ENCODE data around the gene C11orf54.
"Not testable (repeated sequence)": the region's sequence is repeated elsewhere in the genome, so short reads cannot be mapped to it uniquely, and the experiment has no call there.

C11orf54 gene

DNA sequence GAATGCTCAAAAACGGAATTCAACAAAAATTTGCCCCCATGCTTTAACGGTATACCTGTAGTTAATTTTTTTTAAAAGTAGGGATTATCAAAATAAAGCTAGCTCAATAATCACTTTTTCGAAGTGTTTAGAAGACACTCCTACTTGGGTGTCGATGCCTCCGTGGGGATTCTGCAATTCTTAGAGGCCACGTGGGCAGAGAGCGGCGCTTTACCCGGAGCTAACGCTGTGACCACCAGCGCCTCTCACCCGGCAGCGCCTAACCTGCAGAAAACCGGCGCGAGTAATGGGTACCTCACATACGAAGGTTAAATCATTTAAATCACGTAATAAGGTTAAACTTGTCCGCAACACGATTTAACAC is 760 bp upstream of the C11orf54 start:
- CTCF ChIA-PET: interaction anchor here (0.6 kb wide), 1 partner anchor 165 kb away, joined by 6 read pairs; no protein-coding TSS in a partner anchor
- POLR2A ChIA-PET: interaction anchor here (0.9 to 6.9 kb wide), 12 partner anchors 10 to 93 kb away, joined by 3 to 119 read pairs (median 7); partner anchors contain the start of genes CEP295 and MED17
- peak; percentile 33 for DNase-seq (ENCODE audit: extremely low spot score)
- TF ChIP-seq ELF4 (IDR thresholded peaks at IDR 0.05) (no peak), L3MBTL2 (conservative IDR thresholded peaks at IDR 0.05) (peak; percentile 58), BHLHE40 (IDR thresholded peaks at IDR 0.05; ENCODE audit: borderline replicate concordance) (no peak)

DNA sequence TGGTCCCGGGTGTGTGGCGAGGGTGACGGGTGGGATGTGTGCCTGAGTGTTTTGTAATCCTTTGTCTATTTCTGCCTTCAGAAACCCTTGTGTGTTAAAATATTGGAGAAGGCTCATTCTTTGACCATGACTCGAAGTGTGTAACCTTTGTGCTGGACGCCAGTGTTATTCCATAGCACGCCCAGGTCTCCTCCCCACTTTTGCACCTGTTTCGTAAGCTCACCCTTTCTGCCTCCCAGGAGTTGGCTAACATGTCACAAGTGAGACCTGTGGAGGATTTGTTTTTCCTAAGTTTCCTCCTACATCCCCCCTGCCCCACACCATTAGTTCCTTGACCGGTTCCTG is 382 bp downstream of the C11orf54 start:
- ChIA-PET POLR2A (interaction anchor here (0.8 to 6.9 kb wide), 18 partner anchors 9 to 899 kb away, joined by 3 to 119 read pairs (median 5); partner anchors contain the start of genes CEP295 and MED17), CTCF (no interaction called here)
- TF ChIP-seq FOXK2 (IDR thresholded peaks at IDR 0.05) (no peak), SUZ12 (IDR thresholded peaks at IDR 0.05) (no peak)
- TF ChIP-seq, protein P1, sequence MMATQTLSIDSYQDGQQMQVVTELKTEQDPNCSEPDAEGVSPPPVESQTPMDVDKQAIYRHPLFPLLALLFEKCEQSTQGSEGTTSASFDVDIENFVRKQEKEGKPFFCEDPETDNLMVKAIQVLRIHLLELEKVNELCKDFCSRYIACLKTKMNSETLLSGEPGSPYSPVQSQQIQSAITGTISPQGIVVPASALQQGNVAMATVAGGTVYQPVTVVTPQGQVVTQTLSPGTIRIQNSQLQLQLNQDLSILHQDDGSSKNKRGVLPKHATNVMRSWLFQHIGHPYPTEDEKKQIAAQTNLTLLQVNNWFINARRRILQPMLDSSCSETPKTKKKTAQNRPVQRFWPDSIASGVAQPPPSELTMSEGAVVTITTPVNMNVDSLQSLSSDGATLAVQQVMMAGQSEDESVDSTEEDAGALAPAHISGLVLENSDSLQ (IDR thresholded peaks at IDR 0.05): no peak
- peak; percentile 28 for DNase-seq (ENCODE audit: extremely low spot score)

DNA sequence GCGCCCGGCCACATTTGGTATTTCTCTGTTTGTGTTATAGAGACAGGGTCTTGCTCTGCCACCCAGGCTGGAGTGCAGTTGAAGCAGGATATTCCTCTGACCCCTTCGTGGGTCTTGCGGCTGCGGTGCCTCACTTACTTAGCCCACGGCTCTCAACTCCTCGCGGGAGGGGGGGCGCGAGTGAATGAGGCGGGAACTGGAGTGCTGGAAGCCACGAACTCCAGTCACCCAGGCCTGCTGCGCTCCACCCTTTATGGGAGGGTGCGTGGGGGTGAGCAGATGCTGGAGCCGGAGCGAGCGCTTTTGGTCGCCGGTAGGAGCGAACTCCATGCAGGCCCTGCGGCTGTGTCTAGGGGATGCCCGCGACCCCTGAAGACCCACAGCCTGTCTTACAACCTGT is 1.8 kb downstream of the C11orf54 start:
- DNase-seq (ENCODE audit: extremely low spot score): peak; percentile 20
- no peak for TF ChIP-seq ELF4 (IDR thresholded peaks at IDR 0.05)
- 0 out of 2 replicates have a peak, but pooled peaks have one; percentile 12 for TF ChIP-seq L3MBTL2 (conservative IDR thresholded peaks at IDR 0.05)
- ChIA-PET POLR2A (interaction anchor here (2.8 to 6.9 kb wide), 2 partner anchors 8 to 41 kb away, joined by 14 to 119 read pairs; partner anchors contain the start of gene MED17), CTCF (no interaction called here)

DNA sequence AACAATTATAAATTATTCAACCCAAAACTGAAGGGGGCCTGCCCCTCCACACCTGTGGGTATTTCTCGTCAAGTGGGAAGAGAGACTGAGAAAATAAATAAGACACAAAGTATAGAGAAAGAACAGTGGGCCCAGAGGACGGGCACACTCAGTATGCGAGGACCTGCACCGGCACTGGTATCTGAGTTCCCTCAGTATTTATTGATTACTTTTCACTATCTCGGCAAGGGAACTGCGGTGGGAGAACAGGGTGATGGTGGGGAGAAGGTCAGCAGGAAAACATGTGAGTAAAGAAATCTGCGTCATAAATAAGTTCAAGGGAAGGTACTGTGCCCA is 3.2 kb downstream of the C11orf54 start:
- TF ChIP-seq FOXM1 (IDR thresholded peaks at IDR 0.05; ENCODE audit: borderline replicate concordance) (no peak), BHLHE40 (IDR thresholded peaks at IDR 0.05; ENCODE audit: borderline replicate concordance) (no peak), L3MBTL2 (conservative IDR thresholded peaks at IDR 0.05) (no peak), SP1 (IDR thresholded peaks at IDR 0.05) (no peak), FOXK2 (IDR thresholded peaks at IDR 0.05) (no peak), NFRKB (IDR thresholded peaks at IDR 0.05) (no peak), ARNT (IDR thresholded peaks at IDR 0.05) (no peak), LEF1 (IDR thresholded peaks at IDR 0.05; ENCODE audit: borderline replicate concordance) (no peak), ELF4 (IDR thresholded peaks at IDR 0.05) (no peak), HDGF (IDR thresholded peaks at IDR 0.05; ENCODE audit: borderline replicate concordance) (no peak), FOXA1 (IDR thresholded peaks at IDR 0.05) (no peak), TARDBP (IDR thresholded peaks at IDR 0.05) (no peak), CTBP1 (IDR thresholded peaks at IDR 0.05; ENCODE audit: borderline replicate concordance) (no peak)
- TF ChIP-seq, protein P1 (IDR thresholded peaks at IDR 0.05): no peak
- ChIA-PET CTCF (no interaction called here), POLR2A (no interaction called here)
- DNase-seq (ENCODE audit: extremely low spot score): no peak

DNA sequence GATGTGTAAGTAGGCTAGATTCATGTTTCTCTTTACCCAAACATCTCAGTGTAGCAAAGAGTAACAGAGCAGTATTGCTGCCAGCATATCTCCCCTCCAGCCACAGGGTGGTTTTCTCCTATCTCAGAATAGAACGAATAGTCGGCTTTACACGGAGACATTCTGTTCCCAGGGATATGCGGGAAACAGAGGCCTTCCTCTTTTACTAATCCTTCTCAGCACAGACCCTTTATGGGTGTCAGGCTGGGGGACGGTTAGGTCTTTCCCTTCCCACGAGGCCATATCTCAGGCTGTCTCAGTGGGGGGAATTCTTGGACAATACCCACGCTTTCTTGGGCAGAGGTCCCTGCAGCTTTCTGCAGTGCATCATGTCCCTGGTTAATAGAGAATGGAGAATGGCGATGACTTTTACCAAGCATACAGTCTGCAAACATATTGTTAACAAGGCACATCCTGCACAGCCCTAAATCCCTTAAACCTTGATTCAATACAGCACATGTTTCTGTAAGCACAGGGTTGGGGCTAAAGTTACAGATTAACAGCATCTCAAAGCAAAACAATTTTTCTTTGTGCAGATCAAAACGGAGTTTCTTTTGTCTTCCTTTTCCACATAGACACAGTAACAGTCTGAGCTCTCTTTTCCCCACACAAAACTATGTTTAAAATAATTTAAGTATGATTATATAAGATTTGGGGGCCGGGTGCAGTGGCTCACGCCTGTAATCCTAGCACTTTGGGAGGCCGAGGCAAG is 3.7 kb downstream of the C11orf54 start:
- DNase-seq (ENCODE audit: extremely low spot score); CTCF ChIA-PET: not testable (repeated sequence)

DNA sequence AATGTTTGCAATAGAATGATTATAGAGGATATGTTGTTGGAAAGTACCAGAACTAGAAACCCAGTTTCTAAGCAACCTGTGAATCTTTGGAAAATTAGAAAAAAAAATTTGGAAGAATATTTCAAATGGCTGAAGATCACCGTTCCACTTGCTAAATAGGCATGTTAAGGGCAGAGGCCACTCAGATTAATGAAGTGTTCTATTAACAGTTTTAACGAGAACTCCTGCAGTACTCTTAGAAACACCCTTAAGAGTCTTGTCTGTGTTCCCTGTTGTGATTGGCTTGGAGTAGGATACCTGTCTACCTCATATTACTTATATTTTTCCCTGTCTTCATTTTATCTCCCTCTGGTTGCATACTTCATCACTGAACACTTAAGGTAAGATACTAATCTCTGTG is 4.6 kb downstream of the C11orf54 start:
- ChIA-PET CTCF (no interaction called here), POLR2A (no interaction called here)
- TF ChIP-seq CTBP1 (IDR thresholded peaks at IDR 0.05; ENCODE audit: borderline replicate concordance): no peak
- no peak for DNase-seq (ENCODE audit: extremely low spot score)

More for the DNA sequence above, 3.7 kb downstream of the C11orf54 start:
- POLR2A ChIA-PET: not testable (repeated sequence)

DNA sequence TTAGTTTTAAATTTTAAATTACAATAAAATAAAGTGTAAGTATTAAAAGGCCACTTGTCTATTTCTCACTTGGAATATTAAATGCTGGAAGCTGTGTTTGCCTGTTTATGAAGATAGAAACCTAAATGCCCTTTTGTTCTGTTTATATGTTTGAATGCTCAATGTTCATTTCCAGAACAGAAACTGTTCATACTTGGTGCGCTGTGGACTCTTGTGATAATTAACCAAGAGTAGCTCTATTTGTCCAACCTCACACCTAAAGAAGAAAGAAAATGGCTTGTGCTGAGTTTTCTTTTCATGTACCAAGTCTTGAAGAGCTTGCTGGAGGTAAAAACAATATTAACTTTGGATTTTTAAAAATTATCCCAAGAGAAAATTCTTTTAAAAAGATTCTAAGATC is 5.7 kb downstream of the C11orf54 start:
- POLR2A ChIA-PET: interaction anchor here (1.1 kb wide), 1 partner anchor 37 kb away, joined by 3 read pairs; the partner anchor contains the start of gene MED17
- TF ChIP-seq, protein P1 (IDR thresholded peaks at IDR 0.05): no peak
- no peak for TF ChIP-seq ELF4 (IDR thresholded peaks at IDR 0.05)
- no peak for TF ChIP-seq TARDBP (IDR thresholded peaks at IDR 0.05)
- no peak for TF ChIP-seq HDGF (IDR thresholded peaks at IDR 0.05; ENCODE audit: borderline replicate concordance)
- TF ChIP-seq FOXK2 (IDR thresholded peaks at IDR 0.05): no peak
- TF ChIP-seq LEF1 (IDR thresholded peaks at IDR 0.05; ENCODE audit: borderline replicate concordance): no peak
- TF ChIP-seq L3MBTL2 (conservative IDR thresholded peaks at IDR 0.05): no peak
- no peak for TF ChIP-seq BHLHE40 (IDR thresholded peaks at IDR 0.05; ENCODE audit: borderline replicate concordance)
- no peak for TF ChIP-seq SP1 (IDR thresholded peaks at IDR 0.05)

DNA sequence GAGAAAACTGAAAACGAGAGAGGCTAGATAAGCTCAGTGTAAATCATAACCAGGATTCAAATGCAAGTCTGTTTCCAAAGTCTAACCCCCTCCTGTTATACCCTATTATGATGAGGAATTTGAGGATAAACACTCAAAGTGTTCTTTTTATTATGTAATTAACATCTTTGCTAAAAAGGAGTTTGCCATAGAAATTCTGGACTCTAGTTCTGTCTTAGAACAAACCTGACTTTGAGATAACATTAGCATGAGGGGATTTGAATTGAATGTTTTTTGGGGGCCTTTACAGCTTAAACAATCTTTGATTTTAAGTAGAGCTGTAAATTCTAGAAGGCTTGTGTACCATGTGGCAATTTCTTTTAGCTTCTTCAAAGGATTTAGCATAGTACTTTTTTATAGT is 9.5 kb downstream of the C11orf54 start:
- CTCF ChIA-PET: no interaction called here
- DNase-seq (ENCODE audit: extremely low spot score): no peak
- POLR2A ChIA-PET: interaction anchor here (2.7 kb wide), 1 partner anchor 9 kb away, joined by 14 read pairs; the partner anchor contains the start of genes C11orf54 and TAF1D
- TF ChIP-seq TARDBP (IDR thresholded peaks at IDR 0.05) (no peak), NFRKB (IDR thresholded peaks at IDR 0.05) (no peak), FOXK2 (IDR thresholded peaks at IDR 0.05) (no peak), LEF1 (IDR thresholded peaks at IDR 0.05; ENCODE audit: borderline replicate concordance) (no peak), CTBP1 (IDR thresholded peaks at IDR 0.05; ENCODE audit: borderline replicate concordance) (no peak), SP1 (IDR thresholded peaks at IDR 0.05) (no peak), BHLHE40 (IDR thresholded peaks at IDR 0.05; ENCODE audit: borderline replicate concordance) (no peak), ZNF384 (IDR thresholded peaks at IDR 0.05) (no peak), FOXM1 (IDR thresholded peaks at IDR 0.05; ENCODE audit: borderline replicate concordance) (no peak), ELF4 (IDR thresholded peaks at IDR 0.05) (no peak), ARNT (IDR thresholded peaks at IDR 0.05) (no peak), L3MBTL2 (conservative IDR thresholded peaks at IDR 0.05) (no peak), FOXA1 (IDR thresholded peaks at IDR 0.05) (no peak), HDGF (IDR thresholded peaks at IDR 0.05; ENCODE audit: borderline replicate concordance) (no peak), SUZ12 (IDR thresholded peaks at IDR 0.05) (no peak)
- TF ChIP-seq, protein P1 (IDR thresholded peaks at IDR 0.05): no peak

More for the DNA sequence above, 5.7 kb downstream of the C11orf54 start:
- no peak for DNase-seq (ENCODE audit: extremely low spot score)
- CTCF ChIA-PET: no interaction called here
